ENCODE data around the gene TMEM218. TPM values are rescaled to one million over a fixed set of nuclear protein-coding genes. Genes with fewer than 3 reads are reported as not detected.

TMEM218 gene
- total and polyA plus RNA-seq, 2 donors (not counting 1 experiment from before 2014, with no cell fraction given) = 20.7 to 31.7 TPM

DNA sequence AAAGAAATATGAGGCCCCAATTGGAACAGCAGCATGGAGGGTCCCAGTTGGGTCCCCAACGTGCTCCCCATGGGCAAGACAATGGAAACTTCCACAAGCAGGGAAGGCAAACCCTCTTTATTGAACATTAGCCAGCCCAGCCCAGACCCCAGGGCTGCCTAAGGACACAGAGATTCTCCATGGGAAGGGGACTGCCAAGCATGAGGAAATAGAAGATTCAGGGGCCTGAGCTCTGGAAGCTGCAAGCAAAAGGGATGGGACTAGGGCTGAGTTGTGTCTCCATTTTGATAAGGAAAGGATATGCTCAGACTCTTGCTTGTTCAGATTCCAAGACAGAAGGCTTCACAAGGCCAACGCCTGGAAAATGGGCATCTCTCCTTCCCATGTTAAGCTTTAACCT lies 23.3 kb downstream of the TMEM218 start:
- Histone ChIP-seq H3K27ac (ENCODE audit: low read length in 2 of 2) (no peak overlapping the region), H4K20me1 (ENCODE audit: control insufficient read depth, insufficient read depth, low read length, poor library complexity, severe bottlenecking) (no peaks in the 10 kb centered on the region), H3K4me2 (replicated peaks; ENCODE audit: low read depth, low read length, poor library complexity, severe bottlenecking) (no peak overlapping the region), H2AFZ (ENCODE audit: insufficient read depth, low read depth, low read length, poor library complexity, severe bottlenecking) (no peak overlapping the region), H3K9ac (ENCODE audit: low read length) (no peak overlapping the region), H3K4me1 (ENCODE audit: control insufficient read depth in 2 of 2, insufficient read depth in 2 of 2, low read length in 2 of 2) (no peaks in the 10 kb centered on the region), H3K9me3 (ENCODE audit: control extremely low read depth in 1 of 3, control insufficient read depth in 2 of 3, insufficient read depth in 1 of 3, low read length in 2 of 3) (no peaks in the 10 kb centered on the region), H3K36me3 (replicated peaks in 1 of 2; ENCODE audit: control extremely low read depth in 1 of 2, control insufficient read depth in 1 of 2, extremely low read depth in 1 of 2, insufficient read depth in 2 of 2, low read length in 1 of 2) (no peaks in the 10 kb centered on the region), H3K4me3 (ENCODE audit: control extremely low read depth in 1 of 5, extremely low read depth in 1 of 5, insufficient read depth in 1 of 5, low read depth in 2 of 5, low read length in 4 of 5) (no peak overlapping the region), H3K27me3 (replicated peaks in 1 of 4; ENCODE audit: control extremely low read depth in 1 of 4, control insufficient read depth in 3 of 4, insufficient read depth in 4 of 4, low read length in 3 of 4) (no peaks in the 10 kb centered on the region), H3K79me2 (ENCODE audit: control insufficient read depth, insufficient read depth, low read length) (no peaks in the 10 kb centered on the region)
- no peak for TF ChIP-seq CTCF (IDR thresholded peaks at IDR 0.05)
- no peak for DNase-seq
- no peaks in the 10 kb centered on the region for H3K27me3 Mint-ChIP-seq
- no peaks in the 10 kb centered on the region for H3K9me3 Mint-ChIP-seq (ENCODE audit: insufficient read depth)
- no peak overlapping the region for H3K27ac Mint-ChIP-seq
- WGBS (ENCODE audit: insufficient coverage) = 91% methylated on average over 1 of the region's 2 CpGs
- ChIA-PET CTCF (interaction anchor here (1.2 to 2.5 kb wide), 5 partner anchors 9 to 117 kb away, joined by 4 to 13 read pairs (median 5); no protein-coding TSS in a partner anchor), POLR2A (interaction anchor here (0.7 kb wide), 1 partner anchor 15 kb away, joined by 4 read pairs; no protein-coding TSS in a partner anchor)
- intact Hi-C loops (cut with micrococcal nuclease) = no loop called here
- ATAC-seq (ENCODE audit: low read depth) = no peak
- H3K4me1 Mint-ChIP-seq = no peaks in the 10 kb centered on the region
- no peak overlapping the region for H3K4me3 Mint-ChIP-seq

DNA sequence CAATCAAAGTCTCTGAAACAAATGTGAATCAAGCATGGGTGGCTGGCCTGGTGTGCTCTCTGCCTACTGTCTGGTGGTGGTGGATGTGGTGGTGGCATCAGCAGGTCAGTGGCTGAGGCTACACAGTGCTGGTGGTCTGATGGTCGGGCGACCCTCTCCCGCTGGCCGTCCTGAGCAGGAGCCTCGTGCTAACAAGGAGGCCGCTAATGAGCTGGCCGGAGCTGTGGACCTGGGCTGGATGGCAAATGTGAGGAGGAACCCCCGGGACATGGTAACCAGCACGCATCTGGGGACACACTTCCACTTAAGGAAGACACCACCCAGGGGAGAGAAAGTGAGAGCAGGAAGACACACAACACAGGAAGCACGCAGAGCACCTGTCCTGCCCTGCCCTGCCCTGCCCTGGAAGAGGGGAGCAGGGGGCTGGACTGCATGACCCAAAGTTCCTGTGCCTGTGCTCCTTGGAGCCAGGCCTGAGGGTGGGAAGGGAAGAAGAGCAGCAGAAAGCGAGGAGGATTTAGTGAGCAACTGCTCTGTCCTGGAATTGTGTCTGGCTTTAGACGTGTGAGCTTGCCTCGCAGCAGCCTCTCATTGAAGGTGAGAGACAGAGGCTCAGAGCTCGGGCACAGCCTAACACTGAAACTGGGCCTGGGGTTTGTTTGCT lies 24.7 kb downstream of the TMEM218 start:
- H3K36me3 ChIP-seq (replicated peaks in 1 of 2; ENCODE audit: control extremely low read depth in 1 of 2, control insufficient read depth in 1 of 2, extremely low read depth in 1 of 2, insufficient read depth in 2 of 2, low read length in 1 of 2) = no peaks in the 10 kb centered on the region
- ATAC-seq (ENCODE audit: low read depth) (no peak), DNase-seq (no peak)
- Mint-ChIP-seq H3K4me3 (no peak overlapping the region), H3K27ac (peak overlapping the region; percentile 50), H3K9me3 (ENCODE audit: insufficient read depth) (no peaks in the 10 kb centered on the region), H3K4me1 (no peaks in the 10 kb centered on the region), H3K27me3 (no peaks in the 10 kb centered on the region)
- no peaks in the 10 kb centered on the region for H3K9me3 ChIP-seq (ENCODE audit: control extremely low read depth in 1 of 3, control insufficient read depth in 2 of 3, insufficient read depth in 1 of 3, low read length in 2 of 3)
- CTCF ChIA-PET = interaction anchor here (2.5 kb wide), 1 partner anchor 56 kb away, joined by 13 read pairs; no protein-coding TSS in a partner anchor
- no peak overlapping the region for H3K27ac ChIP-seq (ENCODE audit: low read length in 2 of 2)
- no peaks in the 10 kb centered on the region for H4K20me1 ChIP-seq (ENCODE audit: control insufficient read depth, insufficient read depth, low read length, poor library complexity, severe bottlenecking)
- no peaks in the 10 kb centered on the region for H3K27me3 ChIP-seq (replicated peaks in 1 of 4; ENCODE audit: control extremely low read depth in 1 of 4, control insufficient read depth in 3 of 4, insufficient read depth in 4 of 4, low read length in 3 of 4)
- WGBS (ENCODE audit: insufficient coverage) = 85% methylated on average over 9 of the region's 14 CpGs
- intact Hi-C loops (cut with micrococcal nuclease) = no loop called here
- no peak overlapping the region for H3K9ac ChIP-seq (ENCODE audit: low read length)
- POLR2A ChIA-PET = no interaction called here
- no peak overlapping the region for H3K4me3 ChIP-seq (ENCODE audit: control extremely low read depth in 1 of 5, extremely low read depth in 1 of 5, insufficient read depth in 1 of 5, low read depth in 2 of 5, low read length in 4 of 5)
- TF ChIP-seq EZH2 (IDR thresholded peaks at IDR 0.05; ENCODE audit: borderline replicate concordance, insufficient read depth, low read depth, low read length, poor library complexity, severe bottlenecking) (no peak), CTCF (IDR thresholded peaks at IDR 0.05) (no peak)
- no peak overlapping the region for H2AFZ ChIP-seq (ENCODE audit: insufficient read depth, low read depth, low read length, poor library complexity, severe bottlenecking)
- no peaks in the 10 kb centered on the region for H3K79me2 ChIP-seq (ENCODE audit: control insufficient read depth, insufficient read depth, low read length)
- H3K4me2 ChIP-seq (replicated peaks; ENCODE audit: low read depth, low read length, poor library complexity, severe bottlenecking) = no peak overlapping the region
- H3K4me1 ChIP-seq (ENCODE audit: control insufficient read depth in 2 of 2, insufficient read depth in 2 of 2, low read length in 2 of 2) = no peaks in the 10 kb centered on the region

Data from B cell (primary cell).